Dendritic cell treated with granulocyte-macrophage colony-stimulating factor and Interleukin-4, amounts not matched to agents 40 ng/mL and 50 ng/mL, for 4 days (primary cell): ENCODE results near the gene AACS.

Source experiments
- H3K27ac Mint-ChIP-seq: one replicate; pipeline ENCODE4 v1.8.0; 2022; ENCODE audit warnings: mild to moderate bottlenecking, mixed read lengths
- H3K27me3 Mint-ChIP-seq: one replicate; pipeline ENCODE4 v1.8.0; 2022; ENCODE audit warnings: mild to moderate bottlenecking, mixed read lengths
- H3K36me3 Mint-ChIP-seq: one replicate; pipeline ENCODE4 v1.8.0; 2022; ENCODE audit warnings: low read depth, mixed read lengths
- H3K4me1 Mint-ChIP-seq: one replicate; pipeline ENCODE4 v1.8.0; 2022; ENCODE audit warnings: low read depth, mixed read lengths
- H3K4me3 Mint-ChIP-seq: one replicate; pipeline ENCODE4 v1.8.0; 2022; ENCODE audit warnings: mild to moderate bottlenecking, moderate library complexity, mixed read lengths
- H3K9me3 Mint-ChIP-seq: one replicate; pipeline ENCODE4 v1.8.0; 2022; ENCODE audit warnings: mixed read lengths
- intact Hi-C: fragments of 100-400 bp; cut with micrococcal nuclease; formaldehyde crosslinking; loops from one replicate; pipeline ENCODE4 v1.15.0; 2022

The AACS gene

GRCh38 chr12:125090437-125090836 lies 25.2 kb downstream of the AACS start:
- Mint-ChIP-seq H3K27ac (no peak overlapping the region), H3K9me3 (no peaks in the 10 kb centered on the region)
- intact Hi-C loops = no loop called here

GRCh38 chr12:125091401-125091800 lies 26.2 kb downstream of the AACS start:
- no peaks in the 10 kb centered on the region for H3K4me1 Mint-ChIP-seq
- H3K4me3 Mint-ChIP-seq = no peak overlapping the region
- intact Hi-C loops = no loop called here
- no peak overlapping the region for H3K27ac Mint-ChIP-seq
- H3K27me3 Mint-ChIP-seq = no peaks in the 10 kb centered on the region
- H3K9me3 Mint-ChIP-seq = no peaks in the 10 kb centered on the region
- H3K36me3 Mint-ChIP-seq = peaks cover 32% of the 10 kb centered on the region

More at GRCh38 chr12:125090437-125090836, 25.2 kb downstream of the AACS start:
- no peaks in the 10 kb centered on the region for H3K27me3 Mint-ChIP-seq
- no peaks in the 10 kb centered on the region for H3K4me1 Mint-ChIP-seq
- H3K36me3 Mint-ChIP-seq = peaks cover 37% of the 10 kb centered on the region
- no peak overlapping the region for H3K4me3 Mint-ChIP-seq

GRCh38 chr12:125092108-125092871 lies 27.1 kb downstream of the AACS start:
- Mint-ChIP-seq H3K9me3 (no peaks in the 10 kb centered on the region), H3K4me3 (no peak overlapping the region), H3K4me1 (peaks cover 5% of the 10 kb centered on the region), H3K27me3 (no peaks in the 10 kb centered on the region), H3K27ac (no peak overlapping the region), H3K36me3 (peaks cover 26% of the 10 kb centered on the region)
- intact Hi-C loops = no loop called here

GRCh38 chr12:125092872-125093680 lies 27.8 kb downstream of the AACS start:
- Mint-ChIP-seq H3K27ac (no peak overlapping the region), H3K4me1 (peaks cover 12% of the 10 kb centered on the region), H3K27me3 (peaks cover 5% of the 10 kb centered on the region), H3K4me3 (no peak overlapping the region), H3K9me3 (no peaks in the 10 kb centered on the region), H3K36me3 (peaks cover 26% of the 10 kb centered on the region)
- intact Hi-C loops = no loop called here

GRCh38 chr12:125093681-125094330 lies 28.6 kb downstream of the AACS start:
- peaks cover 26% of the 10 kb centered on the region for H3K36me3 Mint-ChIP-seq
- no peaks in the 10 kb centered on the region for H3K9me3 Mint-ChIP-seq
- peaks cover 5% of the 10 kb centered on the region for H3K27me3 Mint-ChIP-seq
- intact Hi-C loops = no loop called here
- H3K4me1 Mint-ChIP-seq = peaks cover 12% of the 10 kb centered on the region
- H3K27ac Mint-ChIP-seq = no peak overlapping the region
- H3K4me3 Mint-ChIP-seq = no peak overlapping the region

- peaks cover 26% of the 10 kb centered on the region for H3K36me3 Mint-ChIP-seq
- intact Hi-C loops = no loop called here
- peaks cover 12% of the 10 kb centered on the region for H3K4me1 Mint-ChIP-seq
- no peak overlapping the region for H3K27ac Mint-ChIP-seq
- peaks cover 5% of the 10 kb centered on the region for H3K27me3 Mint-ChIP-seq
- no peaks in the 10 kb centered on the region for H3K9me3 Mint-ChIP-seq
- no peak overlapping the region for H3K4me3 Mint-ChIP-seq
Measured at GRCh38 chr12:125096894-125097293, 31.7 kb downstream of the AACS start.

- peaks cover 5% of the 10 kb centered on the region for H3K27me3 Mint-ChIP-seq
- H3K36me3 Mint-ChIP-seq = peaks cover 23% of the 10 kb centered on the region
- H3K27ac Mint-ChIP-seq = no peak overlapping the region
- no peaks in the 10 kb centered on the region for H3K9me3 Mint-ChIP-seq
- intact Hi-C loops = no loop called here
- H3K4me3 Mint-ChIP-seq = no peak overlapping the region
- H3K4me1 Mint-ChIP-seq = peaks cover 12% of the 10 kb centered on the region
Measured at GRCh38 chr12:125097427-125097826, 32.2 kb downstream of the AACS start.

GRCh38 chr12:125098676-125099408 lies 33.6 kb downstream of the AACS start:
- Mint-ChIP-seq H3K36me3 (peaks cover 26% of the 10 kb centered on the region), H3K27me3 (peaks cover 5% of the 10 kb centered on the region), H3K4me3 (no peak overlapping the region), H3K9me3 (no peaks in the 10 kb centered on the region), H3K4me1 (peaks cover 12% of the 10 kb centered on the region), H3K27ac (no peak overlapping the region)
- intact Hi-C loops = no loop called here

GRCh38 chr12:125099409-125099782 lies 34.2 kb downstream of the AACS start:
- Mint-ChIP-seq H3K36me3 (peaks cover 28% of the 10 kb centered on the region), H3K27ac (no peak overlapping the region), H3K27me3 (peaks cover 5% of the 10 kb centered on the region), H3K9me3 (no peaks in the 10 kb centered on the region), H3K4me3 (no peak overlapping the region), H3K4me1 (peaks cover 12% of the 10 kb centered on the region)
- intact Hi-C loops = no loop called here

GRCh38 chr12:125100551-125101434 lies 35.6 kb downstream of the AACS start:
- intact Hi-C loops = no loop called here
- Mint-ChIP-seq H3K36me3 (peaks cover 36% of the 10 kb centered on the region), H3K4me1 (peaks cover 12% of the 10 kb centered on the region), H3K27ac (no peak overlapping the region), H3K27me3 (peaks cover 5% of the 10 kb centered on the region), H3K9me3 (no peaks in the 10 kb centered on the region), H3K4me3 (no peak overlapping the region)

- Mint-ChIP-seq H3K27ac (no peak overlapping the region), H3K4me3 (no peak overlapping the region), H3K9me3 (no peaks in the 10 kb centered on the region), H3K4me1 (no peaks in the 10 kb centered on the region), H3K36me3 (peaks cover 71% of the 10 kb centered on the region), H3K27me3 (no peaks in the 10 kb centered on the region)
- intact Hi-C loops = no loop called here
Measured at GRCh38 chr12:125104982-125105381, 39.7 kb downstream of the AACS start.

- Mint-ChIP-seq H3K4me3 (no peak overlapping the region), H3K27me3 (no peaks in the 10 kb centered on the region), H3K36me3 (peaks cover 77% of the 10 kb centered on the region), H3K27ac (no peak overlapping the region), H3K4me1 (no peaks in the 10 kb centered on the region), H3K9me3 (no peaks in the 10 kb centered on the region)
- intact Hi-C loops = no loop called here
Measured at GRCh38 chr12:125105600-125105999, 40.4 kb downstream of the AACS start.
